GM18505 (cell line): ENCODE data around the gene NR4A3.

Experiments
- ATAC-seq: cut with Tn5 transposase; IDR thresholded peaks from one replicate; pipeline ENCODE4 v1.9.1; 2021; ENCODE audit not compliant: unreplicated experiment
- POLR2A ChIP-seq: IDR thresholded peaks from 4 replicates; pipeline ENCODE4 v1.6.1; 2011; ENCODE audit warnings: borderline replicate concordance; ENCODE audit not compliant: insufficient read depth, insufficient read length; ENCODE audit errors: extremely low read depth

Gene NR4A3

GRCh38 chr9:99858087-99858486 is 36.4 kb downstream of the NR4A3 start:
- no peak for TF ChIP-seq POLR2A
- no peak for ATAC-seq

GRCh38 chr9:99859243-99859980 is 37.7 kb downstream of the NR4A3 start:
- ATAC-seq: no peak
- no peak for TF ChIP-seq POLR2A

GRCh38 chr9:99860266-99860665 is 38.6 kb downstream of the NR4A3 start:
- TF ChIP-seq POLR2A: no peak
- ATAC-seq: no peak

GRCh38 chr9:99863955-99864354 is 42.3 kb downstream of the NR4A3 start:
- no peak for ATAC-seq
- TF ChIP-seq POLR2A: no peak

- TF ChIP-seq POLR2A: no peak
- ATAC-seq: no peak
Observed at GRCh38 chr9:99866398-99866797, 44.7 kb downstream of the NR4A3 start.

GRCh38 chr9:99867536-99867935 is 45.9 kb downstream of the NR4A3 start:
- ATAC-seq: no peak

GRCh38 chr9:99867968-99868367 is 46.3 kb downstream of the NR4A3 start:
- peak; percentile 48 for ATAC-seq
- no peak for TF ChIP-seq POLR2A

More at GRCh38 chr9:99867536-99867935, 45.9 kb downstream of the NR4A3 start:
- TF ChIP-seq POLR2A: no peak

- TF ChIP-seq POLR2A: no peak
Observed at GRCh38 chr9:99868845-99869244, 47.2 kb downstream of the NR4A3 start.

GRCh38 chr9:99870126-99870525 is 48.4 kb downstream of the NR4A3 start:
- TF ChIP-seq POLR2A: no peak
- no peak for ATAC-seq

More at GRCh38 chr9:99868845-99869244, 47.2 kb downstream of the NR4A3 start:
- ATAC-seq: peak; percentile 93

GRCh38 chr9:99873531-99873930 is 51.8 kb downstream of the NR4A3 start:
- no peak for TF ChIP-seq POLR2A
- no peak for ATAC-seq

GRCh38 chr9:99873943-99874584 is 52.4 kb downstream of the NR4A3 start:
- no peak for ATAC-seq
- no peak for TF ChIP-seq POLR2A

- no peak for TF ChIP-seq POLR2A
- ATAC-seq: no peak
Observed at GRCh38 chr9:99876190-99876589, 54.5 kb downstream of the NR4A3 start.

- TF ChIP-seq POLR2A: no peak
- ATAC-seq: no peak
Observed at GRCh38 chr9:99878651-99879050, 57.0 kb downstream of the NR4A3 start.

- TF ChIP-seq POLR2A: no peak
- no peak for ATAC-seq
Observed at GRCh38 chr9:99881769-99882168, 60.1 kb downstream of the NR4A3 start.
